GM18520 (cell line): ENCODE data around the gene MIOS.
"Not testable (repeated sequence)": the region's sequence is repeated elsewhere in the genome, so short reads cannot be mapped to it uniquely, and the experiment has no call there.

Experiments used
- ATAC-seq: cut with Tn5 transposase; IDR thresholded peaks from one replicate; pipeline ENCODE4 v1.9.1; 2021; ENCODE audit not compliant: unreplicated experiment

The MIOS gene

DNA sequence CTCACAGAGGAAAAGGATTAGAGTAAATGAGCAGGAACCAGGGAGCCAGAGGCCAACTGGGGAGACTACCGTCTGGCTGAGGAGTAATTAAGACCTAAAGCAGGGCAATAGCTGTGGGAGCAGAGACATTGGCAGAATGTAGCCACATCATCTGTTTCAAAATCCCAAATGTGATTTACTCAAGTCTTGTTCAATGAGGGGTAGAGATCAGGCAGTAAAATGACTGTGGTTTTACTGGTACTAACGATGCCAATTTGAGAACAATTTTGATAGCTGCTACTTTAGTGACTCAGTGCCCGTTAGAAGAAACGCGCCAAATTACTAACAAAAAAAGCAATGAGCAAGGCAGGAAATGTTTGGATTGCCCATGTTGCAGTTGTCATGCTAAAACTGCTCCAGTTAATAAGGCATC, 12.7 kb upstream of the MIOS start:
- no peak for ATAC-seq

DNA sequence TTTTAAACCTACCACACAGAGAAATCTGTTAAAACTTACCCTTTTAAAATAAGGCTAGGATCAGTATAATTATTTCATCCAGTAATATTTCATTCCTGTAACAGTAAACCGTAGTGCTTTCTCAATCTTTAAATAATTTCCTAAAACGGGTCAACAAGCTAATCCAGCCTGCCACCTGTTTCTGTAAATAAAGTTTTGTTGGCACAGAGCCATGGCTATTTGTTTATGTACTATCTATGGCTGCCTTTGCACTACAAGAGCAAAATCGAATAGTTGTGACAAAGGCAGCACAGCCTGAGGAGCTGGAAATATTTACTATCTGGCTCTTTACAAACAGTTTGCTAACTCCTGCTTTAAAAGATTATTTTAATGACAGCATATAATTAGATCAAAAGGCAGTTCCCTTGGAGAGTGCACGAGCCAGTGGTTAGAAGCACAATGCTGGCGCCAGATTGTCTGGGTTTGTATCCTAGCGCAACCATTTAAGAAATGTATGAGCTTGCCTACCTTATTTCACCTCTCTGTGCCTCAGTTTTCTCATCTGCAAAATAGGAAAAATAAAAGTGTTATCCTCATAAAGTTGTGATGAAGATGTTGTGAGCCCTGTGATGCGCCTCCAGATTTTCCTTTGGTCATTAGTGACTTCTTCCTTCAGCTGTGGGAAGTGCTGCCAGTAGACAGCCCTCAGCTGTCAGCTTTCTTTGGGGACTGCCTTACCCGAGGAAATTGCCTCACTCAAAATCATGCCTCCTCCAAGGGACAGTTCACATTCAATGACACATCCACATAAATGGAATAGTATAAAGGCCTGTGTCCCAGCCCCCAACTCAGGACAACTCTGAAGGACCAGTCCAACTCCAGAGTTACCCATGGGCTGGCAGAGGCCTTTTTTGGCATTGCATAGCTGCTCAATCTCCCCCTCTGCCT, 11.8 kb upstream of the MIOS start:
- no peak for ATAC-seq

DNA sequence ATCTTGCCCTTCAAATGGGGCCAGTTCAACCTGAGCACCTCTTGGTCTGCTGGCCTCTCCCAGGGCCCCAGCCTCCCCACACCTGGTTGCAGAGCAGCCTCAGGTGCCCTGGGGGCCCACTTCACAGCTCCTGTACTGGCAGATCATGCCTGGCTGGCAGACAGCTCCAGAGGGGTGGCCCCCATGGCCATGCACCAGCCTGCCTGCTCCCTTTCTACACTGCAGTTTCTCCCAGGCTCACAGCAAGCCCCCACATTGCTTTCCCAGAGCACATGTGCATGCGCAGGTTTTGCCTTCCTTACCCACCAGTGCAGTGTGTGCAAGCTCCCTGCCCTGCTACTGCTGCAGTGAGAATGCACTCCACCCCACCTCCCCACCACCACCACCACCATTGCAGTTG, 9.8 kb upstream of the MIOS start:
- no peak for ATAC-seq

DNA sequence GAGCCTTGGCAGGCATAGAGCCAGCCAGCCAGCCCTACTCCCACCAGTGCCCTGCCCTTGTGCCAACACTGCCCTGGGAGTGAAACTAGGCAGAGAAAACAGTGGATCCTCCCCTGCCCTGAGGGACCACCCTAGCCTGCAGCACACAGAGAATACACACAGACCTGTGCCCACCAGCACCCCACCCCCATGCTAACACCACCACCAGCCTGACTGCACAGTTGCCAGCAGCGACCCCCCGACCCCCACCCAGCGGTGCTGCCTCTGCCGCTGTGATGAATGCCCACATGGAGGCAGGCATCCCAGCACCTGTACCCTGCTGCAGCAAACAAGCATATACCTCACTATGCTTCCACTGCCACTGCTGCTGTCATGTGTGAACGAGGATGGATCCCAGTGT, 9.4 kb upstream of the MIOS start:
- ATAC-seq = no peak

DNA sequence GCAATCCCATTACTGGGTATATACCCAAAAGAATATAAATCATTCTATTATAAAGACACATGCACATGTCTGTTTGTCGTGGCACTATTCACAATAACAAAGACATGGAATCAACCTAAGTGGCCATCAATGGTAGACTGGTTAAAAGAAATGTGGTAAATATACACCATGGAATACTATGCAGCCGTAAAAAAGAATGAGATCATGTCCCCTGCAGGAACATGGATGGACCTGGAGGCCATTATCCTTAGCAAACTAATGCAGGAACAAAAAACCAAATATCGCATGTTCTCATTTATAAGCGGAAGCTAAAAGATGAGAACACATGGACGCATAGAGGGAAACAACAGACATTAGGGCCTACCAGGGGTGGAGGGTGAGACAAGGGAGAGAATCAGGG, 5.1 kb upstream of the MIOS start:
- not testable (repeated sequence) for ATAC-seq

DNA sequence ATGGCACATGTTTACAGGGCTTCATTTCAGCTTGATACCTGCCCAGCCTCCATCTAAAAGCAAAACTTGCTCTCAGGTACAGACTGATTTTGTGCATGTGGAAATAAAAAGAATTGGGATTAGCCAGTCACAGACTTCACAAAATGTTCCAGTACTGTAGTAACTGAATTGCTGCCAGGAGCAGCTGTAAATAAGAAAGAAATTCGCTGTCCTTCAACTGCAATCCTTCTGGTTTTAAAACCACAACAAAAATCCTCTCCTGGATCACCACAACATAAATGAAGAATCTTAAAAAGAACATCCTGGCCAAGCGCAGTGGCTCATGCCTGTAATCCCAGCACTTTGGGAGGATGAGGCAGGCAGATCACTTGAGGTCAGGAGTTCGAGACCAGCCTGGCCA, 3.9 kb upstream of the MIOS start:
- no peak for ATAC-seq

DNA sequence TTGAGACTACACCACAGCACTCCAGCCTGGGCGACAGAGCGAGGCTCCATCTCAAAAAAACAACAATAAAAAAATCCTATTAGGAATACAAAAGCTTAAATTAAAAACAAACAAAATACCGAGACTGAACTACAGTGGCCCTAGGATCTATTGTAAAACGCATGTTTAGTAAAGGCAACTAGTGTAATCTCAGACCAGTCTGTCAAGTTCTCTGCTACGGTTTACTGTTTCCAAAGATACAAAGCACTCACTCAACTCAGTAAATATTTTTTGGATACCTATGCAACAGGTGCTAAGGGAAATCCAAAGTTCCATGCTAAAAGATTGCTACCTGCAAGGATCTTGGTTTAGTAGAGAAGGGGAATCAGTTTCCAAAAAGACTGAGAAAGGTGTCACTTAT, 3.4 kb upstream of the MIOS start:
- ATAC-seq = no peak

DNA sequence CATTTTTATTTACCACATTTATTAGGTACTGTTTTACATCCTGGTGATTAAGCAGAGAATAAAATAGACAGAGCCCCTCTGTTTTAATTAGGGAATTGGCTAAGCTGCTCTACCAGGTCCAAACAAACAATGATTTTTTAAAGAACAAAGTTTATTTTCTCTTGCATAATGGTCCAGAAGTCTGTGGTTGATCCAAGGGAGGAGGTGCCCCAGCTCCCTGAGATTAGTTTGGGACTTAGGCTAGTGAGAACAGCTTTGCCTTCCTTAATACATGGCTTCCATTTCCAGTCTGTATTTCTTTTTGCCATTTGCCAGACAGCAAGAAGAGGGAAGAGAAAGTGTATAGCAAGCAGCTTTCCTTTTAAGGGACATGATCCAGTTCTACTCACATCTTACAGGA, 2.9 kb upstream of the MIOS start:
- ATAC-seq = no peak

DNA sequence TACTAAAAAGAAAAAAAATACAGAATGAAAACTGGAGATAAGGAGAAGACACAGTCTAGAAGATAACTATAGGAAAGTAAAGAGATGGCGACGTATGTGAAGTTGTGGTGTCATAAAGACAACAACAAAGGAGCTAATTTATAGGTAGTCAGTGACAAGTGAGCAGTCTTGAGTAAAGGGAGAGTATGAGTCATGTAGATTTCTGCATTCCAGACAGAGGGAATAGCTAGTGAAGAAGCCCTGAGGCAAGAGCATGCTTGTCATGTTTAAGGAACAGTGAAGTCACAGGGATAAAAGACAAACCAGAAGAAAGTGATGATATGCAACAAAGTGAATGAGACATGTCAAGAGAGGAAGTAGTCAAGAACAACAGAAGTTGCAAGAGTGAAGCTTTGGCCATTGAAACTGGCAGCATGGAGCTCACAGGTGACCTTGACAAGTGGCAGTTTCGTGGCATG, 2.3 kb upstream of the MIOS start:
- no peak for ATAC-seq

DNA sequence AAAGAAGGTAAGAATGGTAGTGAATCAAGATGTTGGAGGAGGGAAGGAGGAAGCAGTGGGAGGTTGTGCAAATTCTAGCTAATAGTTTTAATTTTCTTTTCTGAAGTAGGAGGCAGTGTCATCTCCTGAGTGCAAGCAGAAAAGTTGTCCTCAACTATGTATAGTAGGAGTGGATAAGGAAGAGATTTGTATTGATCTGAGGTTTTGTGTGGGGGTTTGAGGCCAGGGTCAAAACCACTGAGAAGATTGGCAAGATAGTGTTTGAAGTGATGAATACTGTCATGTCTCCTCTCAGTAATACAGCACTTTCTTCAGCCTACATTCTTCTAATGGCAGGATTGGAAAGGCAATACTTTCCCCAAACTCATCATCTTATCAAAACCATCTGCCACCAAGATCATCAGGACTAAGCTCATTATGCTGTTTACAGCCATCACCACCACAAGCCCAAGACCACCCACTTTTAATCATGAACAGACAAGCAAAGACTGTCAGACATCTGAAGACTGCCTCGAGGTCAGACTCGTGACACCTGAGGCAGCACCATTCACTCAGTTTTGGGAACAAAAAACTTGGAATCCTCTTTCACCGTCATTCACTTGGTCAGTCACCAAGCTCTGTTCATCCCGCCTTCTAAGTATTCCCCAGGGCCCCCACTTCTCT, 1.5 kb upstream of the MIOS start:
- ATAC-seq = no peak

DNA sequence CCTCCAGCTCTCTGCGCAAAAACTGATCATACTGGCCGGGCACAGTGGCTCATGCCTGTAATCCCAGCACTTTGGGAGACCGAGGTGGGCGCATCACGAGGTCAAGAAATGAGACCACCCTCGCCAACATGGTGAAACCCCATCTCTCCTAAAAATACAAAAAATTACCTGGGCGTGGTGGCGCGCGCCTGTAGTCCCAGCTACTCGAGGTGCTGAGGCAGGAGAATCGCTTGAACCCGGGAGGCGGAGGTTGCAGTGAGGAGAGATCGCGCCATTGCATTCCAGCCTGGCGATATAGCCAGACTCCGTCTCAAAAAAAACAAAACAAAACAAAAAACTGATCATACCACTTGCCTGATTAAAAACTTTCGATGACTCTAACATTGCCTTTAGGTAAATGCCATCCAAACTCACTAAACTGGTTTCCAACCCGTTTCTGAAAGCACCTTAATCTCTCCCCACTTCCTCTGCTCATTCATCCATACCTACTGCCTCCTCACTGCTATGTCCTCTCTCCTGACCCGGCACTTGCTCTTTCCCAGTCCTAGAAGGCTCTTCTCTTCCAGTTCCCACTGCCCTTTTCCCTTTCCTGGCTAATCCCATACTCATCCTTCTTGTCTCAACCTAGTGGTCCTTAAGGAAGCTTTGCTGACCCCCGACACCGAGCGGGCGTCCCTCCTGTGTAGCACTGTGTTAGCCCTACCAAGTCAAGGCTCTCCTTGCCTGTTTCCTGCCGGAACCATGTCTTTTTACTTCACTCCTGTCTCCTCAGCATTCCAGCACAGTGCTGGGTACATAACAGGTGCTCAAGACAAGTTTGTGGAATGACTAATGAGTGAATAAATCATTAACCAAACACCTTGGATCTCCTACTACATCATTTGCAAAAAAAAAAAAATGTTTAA, 686 bp upstream of the MIOS start:
- peak; percentile 13 for ATAC-seq

DNA sequence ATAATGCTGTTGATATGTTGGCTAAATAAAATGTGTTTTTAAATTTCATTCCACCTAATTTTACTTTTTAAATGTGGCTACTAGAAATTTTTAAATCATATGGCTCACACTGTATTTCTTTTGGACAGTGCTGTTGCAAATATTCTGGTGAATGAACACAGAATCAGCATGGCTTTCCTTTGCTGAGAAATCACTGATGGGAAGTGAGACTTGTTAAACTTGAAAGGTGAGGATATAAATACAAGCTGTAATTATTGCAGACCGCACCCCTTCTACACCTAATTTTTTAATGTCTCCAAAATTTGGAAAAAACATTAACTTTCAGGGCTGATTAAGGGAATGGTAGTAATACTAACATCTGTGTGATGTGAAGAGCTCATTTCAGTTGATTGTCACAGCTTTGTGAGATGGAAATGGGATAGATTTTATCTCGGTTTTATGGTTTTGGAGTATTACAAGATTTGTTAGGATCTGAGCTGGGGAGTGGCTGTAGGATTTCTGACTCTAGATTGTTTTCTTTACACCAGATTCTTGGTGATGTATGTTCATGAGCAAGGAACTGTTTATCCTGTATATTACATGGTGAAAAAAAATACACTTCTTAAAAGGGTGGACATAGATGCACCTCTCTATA, 1.3 kb downstream of the MIOS start:
- no peak for ATAC-seq

DNA sequence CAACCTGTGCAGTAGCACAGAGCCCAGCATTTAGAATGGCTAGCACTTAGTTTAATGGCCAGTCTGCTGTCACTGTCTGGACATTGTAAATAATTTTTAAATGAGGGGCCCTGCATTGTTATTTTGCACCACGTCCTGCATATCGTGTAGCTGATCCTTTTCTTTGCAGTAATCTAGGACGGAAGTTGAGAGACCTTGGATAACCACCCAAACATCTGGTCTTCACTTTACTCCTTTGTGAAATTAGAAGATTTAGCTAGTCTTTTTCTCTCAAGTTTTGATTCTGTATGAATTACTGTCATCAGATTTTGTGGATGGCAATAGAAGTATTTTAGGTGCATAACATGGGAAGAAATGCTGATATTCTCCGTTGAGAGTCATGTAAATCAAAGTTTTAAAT, 1.9 kb downstream of the MIOS start:
- ATAC-seq = no peak

DNA sequence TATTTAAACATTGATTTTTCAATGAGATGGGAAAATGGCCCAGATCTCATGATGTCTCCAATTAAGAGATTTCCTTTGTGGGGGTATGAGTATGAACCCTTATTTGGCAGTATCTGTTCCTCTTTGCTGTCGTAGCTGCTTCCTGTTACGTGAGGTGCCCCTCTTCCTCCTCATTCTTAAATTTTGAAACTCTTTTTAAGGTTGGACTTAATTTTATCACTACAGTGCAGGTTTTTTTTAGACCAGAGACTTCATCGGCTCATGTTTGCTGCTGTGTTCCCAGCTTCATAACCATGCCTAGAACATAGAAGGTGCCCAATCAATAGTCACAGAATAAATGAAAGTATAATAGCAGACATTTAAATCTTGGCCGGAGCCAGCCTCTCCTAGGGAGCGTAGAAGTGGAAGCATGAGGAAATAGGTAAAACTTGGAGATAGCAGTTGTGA, 2.4 kb downstream of the MIOS start:
- ATAC-seq = peak; percentile 30

DNA sequence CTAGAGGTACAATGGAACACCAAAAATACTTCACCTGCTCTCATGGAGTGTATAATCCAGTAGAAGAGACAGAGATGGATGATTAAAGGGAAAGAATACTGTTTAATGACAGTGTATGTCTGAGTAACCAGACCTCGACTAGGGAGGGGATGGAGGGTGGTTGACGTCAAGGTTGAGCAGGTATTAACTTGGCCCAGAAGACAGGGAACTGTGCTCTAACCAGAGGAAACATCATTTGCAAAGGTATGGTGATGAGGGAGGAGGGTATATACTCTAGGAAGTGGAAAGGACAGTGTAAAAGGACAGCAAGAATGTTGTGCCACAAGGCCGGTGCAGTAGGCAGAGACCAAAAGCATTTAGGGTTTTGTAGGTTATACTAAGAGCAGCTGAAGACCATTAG, 2.9 kb downstream of the MIOS start:
- no peak for ATAC-seq

DNA sequence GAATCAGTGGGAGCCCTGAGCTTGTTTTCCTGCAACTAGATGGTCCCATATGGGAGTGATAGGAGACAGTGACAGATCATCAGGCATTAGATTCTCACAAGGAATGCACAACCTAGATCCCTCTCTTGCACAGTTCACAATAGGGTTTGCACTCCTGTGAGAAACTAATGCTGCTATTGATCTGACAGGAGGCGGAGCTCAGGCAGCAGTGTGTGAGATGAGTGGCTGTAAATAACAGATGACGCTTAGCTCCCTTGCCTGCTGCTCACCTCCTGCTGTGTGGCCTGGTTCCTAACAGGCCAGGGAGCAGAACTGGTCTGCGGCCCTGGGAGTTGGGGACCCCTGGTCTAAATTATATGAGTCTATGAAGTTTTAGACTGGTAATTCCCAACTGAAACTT, 3.9 kb downstream of the MIOS start:
- ATAC-seq = no peak

DNA sequence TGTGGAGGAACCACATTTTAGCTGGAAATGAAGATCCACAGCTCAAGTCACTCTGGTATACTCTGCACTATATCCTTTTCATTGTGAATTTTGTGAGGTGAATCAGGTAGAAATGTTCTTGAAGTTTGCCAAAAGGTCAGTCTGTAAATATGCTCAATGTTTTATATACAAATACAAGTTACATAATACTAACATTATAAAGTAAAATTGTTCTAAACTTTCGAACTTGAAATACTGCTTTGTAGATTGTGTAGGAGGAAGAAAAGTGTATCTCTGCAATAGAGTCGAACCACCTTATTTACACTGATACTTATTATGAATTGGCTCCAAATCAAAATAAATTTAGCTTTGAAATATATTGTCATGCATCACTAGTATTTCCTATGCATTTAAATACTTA, 7.0 kb downstream of the MIOS start:
- no peak for ATAC-seq

DNA sequence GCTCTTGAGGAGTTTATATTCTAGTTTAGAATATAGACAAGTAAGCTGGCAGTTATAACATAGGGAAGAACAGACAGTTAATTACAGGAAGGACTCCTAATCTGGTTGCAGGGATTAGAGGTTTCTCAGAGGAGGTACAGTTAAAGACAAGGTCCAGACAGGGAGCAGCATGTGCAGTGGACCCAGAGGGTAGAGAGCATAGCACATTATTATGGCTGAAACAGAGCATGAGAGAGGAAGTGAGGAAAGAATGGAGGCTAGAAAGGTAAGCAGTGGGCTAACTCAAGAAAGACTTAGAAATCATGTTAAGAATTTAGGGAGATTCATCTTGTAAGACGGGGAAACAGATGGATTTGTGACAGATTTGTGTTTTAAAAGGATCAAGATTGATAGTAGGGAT, 9.7 kb downstream of the MIOS start:
- ATAC-seq = no peak

DNA sequence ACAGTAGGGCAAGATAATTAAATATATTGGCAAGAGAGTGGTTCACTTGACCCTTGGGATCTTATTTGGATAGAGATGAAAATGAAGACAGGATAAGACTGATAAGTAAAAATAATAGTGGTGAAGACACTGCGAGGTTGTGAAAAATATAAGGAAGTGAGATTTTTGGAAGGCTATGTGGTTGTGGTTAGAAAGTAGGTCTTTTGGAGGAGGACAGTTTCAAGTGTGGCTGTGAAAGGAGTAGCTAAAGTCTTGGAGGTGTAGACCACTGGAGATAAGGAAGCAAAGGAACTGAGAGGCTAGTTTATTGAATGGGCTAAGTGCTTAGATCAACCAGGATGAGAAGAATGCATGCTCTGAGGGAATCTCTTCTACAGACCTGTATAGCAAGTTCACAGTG, 11.2 kb downstream of the MIOS start:
- no peak for ATAC-seq

DNA sequence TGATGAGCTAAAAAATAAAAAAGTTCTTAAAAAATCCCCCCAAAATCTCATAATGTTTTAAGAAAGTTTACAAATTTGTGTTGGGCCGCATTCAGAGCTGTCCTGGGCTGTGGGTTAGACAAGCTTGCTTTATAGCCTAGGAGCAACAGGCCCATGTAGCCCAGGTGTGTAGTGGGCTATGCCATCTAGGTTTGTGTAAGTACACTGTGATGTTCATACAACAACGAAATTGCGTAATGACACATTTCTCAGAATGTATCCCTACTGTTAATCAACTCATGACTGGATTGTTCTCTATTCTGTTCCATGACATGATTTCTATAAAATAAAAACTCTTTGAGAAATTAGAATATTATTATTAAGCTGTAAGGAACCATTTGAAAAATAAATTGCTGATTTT, 13.0 kb downstream of the MIOS start:
- ATAC-seq = no peak
